Uterus (tissue), 4 donors: ENCODE measurements around the gene ANKS6. TPM values are rescaled to one million over a fixed set of nuclear protein-coding genes. Genes with fewer than 3 reads are reported as not detected.

Experiments used
- DNase-seq, 2 donors: peaks; one replicate each; pipeline ENCODE4 v3.0.0-alpha.2; 2019 to 2020
- H3K27ac ChIP-seq, 2 donors: fragments of 200-600 bp; sonication (generic); 1 replicate in 1 of 2; 2 replicates in 1 of 2; pipeline ENCODE4 v1.5.1; 2016 to 2018
- H3K27me3 ChIP-seq, 2 donors: fragments of 200-600 bp; sonication (generic); one replicate each; pipeline ENCODE4 v1.5.1; 2018 to 2019; ENCODE audit warnings: control low read depth in 1 of 2
- H3K36me3 ChIP-seq, 2 donors: fragments of 200-600 bp; sonication (generic); one replicate each; pipeline ENCODE4 v1.5.1; 2019; ENCODE audit warnings: control low read depth in 1 of 2
- H3K4me1 ChIP-seq, 2 donors: fragments of 200-600 bp; sonication (generic); one replicate each; pipeline ENCODE4 v1.5.1; 2018 to 2019; ENCODE audit warnings: control low read depth in 1 of 2
- H3K4me3 ChIP-seq, 2 donors: fragments of 200-600 bp; sonication (generic); 1 replicate in 1 of 2; 2 replicates in 1 of 2; pipeline ENCODE4 v1.5.1; 2018 to 2019; ENCODE audit warnings: mild to moderate bottlenecking in 1 of 2
- H3K9me3 ChIP-seq, 2 donors: fragments of 200-600 bp; sonication (generic); one replicate each; pipeline ENCODE4 v1.5.1; 2019; ENCODE audit warnings: control low read depth in 1 of 2
- CTCF ChIP-seq, 4 experiments: fragments of 200-600 bp in 2 of 4; fragments of 450-650 bp in 2 of 4; sonication (generic) in 2 of 4; IDR thresholded peaks; one replicate each; pipeline ENCODE4 v1.5.1; 2016 to 2019; ENCODE audit warnings: antibody characterized with exemption in 4 of 4, mild to moderate bottlenecking in 2 of 4, moderate library complexity in 1 of 4
- POLR2A ChIP-seq, 2 donors: fragments of 450-650 bp; IDR thresholded peaks; one replicate each; pipeline ENCODE4 v1.6.1; 2016; ENCODE audit warnings: antibody characterized with exemption in 2 of 2, mild to moderate bottlenecking in 1 of 2, moderate library complexity in 1 of 2
- intact Hi-C: fragments of 100-400 bp; cut with DNase I; formaldehyde crosslinking; loops from one replicate; pipeline ENCODE4 v1.15.1; 2023; ENCODE audit warnings: low total_unique reads
- total RNA-seq, 4 donors: library from RNA; depleted of rRNA in 3 of 4; stranded (reverse); fragments of >200 nt in 3 of 4; gene quantifications; one replicate each; pipeline versions ENCODE4 v1.1.0 to v1.2.4, GENCODE V29; 2014 to 2023
- donor health status: DM: yes; HTN: yes; CAD: no.

The ANKS6 gene
- total RNA-seq, 4 donors from 2014 or later: 2.6 to 26.9 (median 13.7) TPM

- intact Hi-C loops: no loop called here
These were observed 29.2 kb downstream of the ANKS6 start for GRCh38 chr9:98767196-98767595.

DNA sequence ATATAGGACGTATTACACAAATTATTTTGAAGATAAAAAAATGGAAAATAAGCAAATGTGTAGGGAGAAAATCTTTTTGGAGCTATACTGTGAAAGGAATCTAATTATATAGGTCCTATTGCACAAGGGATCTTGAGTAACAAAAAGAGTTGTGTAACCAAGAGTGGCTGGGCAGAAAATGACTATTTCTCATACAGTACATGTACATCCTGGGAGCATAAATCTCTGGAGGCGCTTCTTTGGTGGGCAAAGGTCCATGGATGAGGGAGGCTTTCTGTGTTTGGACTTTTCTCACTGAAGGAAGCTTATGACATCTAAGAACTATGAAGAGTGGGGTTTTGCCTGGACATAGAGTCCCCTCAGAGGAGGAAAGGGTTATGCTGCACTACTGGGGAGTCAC lies 29.8 kb downstream of the ANKS6 start:
- Histone ChIP-seq H3K27ac (no peak overlapping the region), H3K4me1 (no peaks in the 10 kb centered on the region), H3K36me3 (no peaks in the 10 kb centered on the region), H3K27me3 (no peaks in the 10 kb centered on the region), H3K4me3 (no peak overlapping the region), H3K9me3 (no peaks in the 10 kb centered on the region)
- TF ChIP-seq CTCF (IDR thresholded peaks at IDR 0.05) (no peak), POLR2A (IDR thresholded peaks at IDR 0.05) (no peak)
- intact Hi-C loops: no loop called here
- DNase-seq: no peak

More at GRCh38 chr9:98767196-98767595, 29.2 kb downstream of the ANKS6 start:
- H3K27me3 ChIP-seq: no peaks in the 10 kb centered on the region
- DNase-seq: no peak
- H3K4me3 ChIP-seq: no peak overlapping the region
- H3K4me1 ChIP-seq: no peaks in the 10 kb centered on the region
- TF ChIP-seq POLR2A (IDR thresholded peaks at IDR 0.05) (no peak), CTCF (IDR thresholded peaks at IDR 0.05) (no peak)
- H3K36me3 ChIP-seq: no peaks in the 10 kb centered on the region
- H3K27ac ChIP-seq: no peak overlapping the region
- H3K9me3 ChIP-seq: no peaks in the 10 kb centered on the region

DNA sequence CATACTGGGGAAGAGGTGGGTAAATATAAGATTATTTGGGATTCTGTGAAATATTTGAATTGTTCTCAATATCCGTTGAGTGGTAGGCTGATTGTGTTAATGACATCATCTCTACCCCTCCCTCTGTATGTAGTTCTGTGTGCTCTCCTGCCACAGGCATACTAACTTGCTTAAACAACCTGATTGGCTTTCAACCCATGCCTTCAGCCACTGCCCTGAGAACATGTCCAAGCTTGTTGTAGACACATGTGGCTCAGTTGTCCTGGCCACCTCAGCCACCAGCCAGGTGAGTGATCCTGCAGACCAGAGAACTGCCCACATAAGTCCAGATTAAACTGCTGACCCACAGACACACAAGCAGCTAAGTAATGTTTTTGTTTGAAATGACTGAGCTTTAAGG lies 31.1 kb downstream of the ANKS6 start:
- DNase-seq: no peak
- Histone ChIP-seq H3K4me3 (no peak overlapping the region), H3K36me3 (no peaks in the 10 kb centered on the region), H3K4me1 (no peaks in the 10 kb centered on the region), H3K9me3 (no peaks in the 10 kb centered on the region), H3K27me3 (no peaks in the 10 kb centered on the region), H3K27ac (no peak overlapping the region)
- TF ChIP-seq CTCF (IDR thresholded peaks at IDR 0.05): no peak
- no peak for TF ChIP-seq POLR2A (IDR thresholded peaks at IDR 0.05)
- intact Hi-C loops: no loop called here

DNA sequence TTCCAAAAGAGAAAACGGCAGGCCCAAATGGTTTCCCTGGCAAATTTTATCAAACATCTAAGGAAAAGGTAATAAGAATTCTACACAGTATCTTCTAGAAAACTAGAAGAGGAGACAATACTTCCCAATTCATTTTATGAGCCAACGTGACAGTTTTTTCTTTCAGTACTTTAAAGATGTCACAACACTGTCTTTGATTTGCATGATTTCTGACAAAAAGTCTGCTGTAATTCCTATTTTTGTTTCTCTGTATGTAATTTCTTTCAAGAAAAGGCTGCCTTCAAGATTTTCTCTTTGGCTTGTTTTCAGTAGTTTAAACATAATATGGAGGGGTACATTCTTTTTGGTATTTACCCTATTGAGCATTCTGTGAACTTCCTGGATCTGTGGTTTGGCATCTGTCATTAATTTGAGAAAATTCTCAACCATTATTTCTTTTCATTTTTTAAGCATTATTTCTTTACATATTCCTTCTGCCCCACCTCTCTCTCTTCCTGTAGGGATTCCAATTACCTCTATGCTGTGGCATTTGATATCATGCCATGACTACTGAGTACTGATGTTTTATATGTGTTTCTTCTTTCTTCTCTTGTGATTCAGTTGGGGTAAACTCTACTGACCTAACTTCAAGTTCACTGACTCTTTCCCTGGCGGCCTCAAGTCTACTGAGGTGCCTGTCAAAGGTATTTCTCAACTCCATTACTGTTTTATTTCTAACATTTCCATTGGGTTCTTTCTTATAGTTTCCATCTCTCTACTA lies 32.2 kb downstream of the ANKS6 start:
- Histone ChIP-seq H3K9me3 (no peaks in the 10 kb centered on the region), H3K36me3 (no peaks in the 10 kb centered on the region), H3K27ac (no peak overlapping the region), H3K4me3 (no peak overlapping the region), H3K4me1 (no peaks in the 10 kb centered on the region), H3K27me3 (no peaks in the 10 kb centered on the region)
- DNase-seq: no peak
- TF ChIP-seq POLR2A (IDR thresholded peaks at IDR 0.05) (no peak), CTCF (IDR thresholded peaks at IDR 0.05) (no peak)
- intact Hi-C loops: no loop called here

GRCh38 chr9:98760231-98760630 lies 36.1 kb downstream of the ANKS6 start:
- Histone ChIP-seq H3K9me3 (no peaks in the 10 kb centered on the region), H3K4me3 (no peak overlapping the region), H3K36me3 (no peaks in the 10 kb centered on the region), H3K27me3 (no peaks in the 10 kb centered on the region), H3K27ac (no peak overlapping the region), H3K4me1 (no peaks in the 10 kb centered on the region)
- DNase-seq: no peak
- TF ChIP-seq CTCF (IDR thresholded peaks at IDR 0.05): no peak
- no peak for TF ChIP-seq POLR2A (IDR thresholded peaks at IDR 0.05)
- intact Hi-C loops: no loop called here
